Measurements from ENCODE around the gene XCL2.

Gene XCL2

GRCh38 chr1:168513656-168514404, 30.0 kb downstream of the XCL2 start:
- Histone ChIP-seq H3K4me3 (ENCODE audit: low read depth, low read length) (no peak overlapping the region), H3K27ac (ENCODE audit: low read depth, low read length) (no peak overlapping the region), H3K27me3 (ENCODE audit: control insufficient read depth, insufficient read depth, low read length) (no peaks in the 10 kb centered on the region), H3K4me1 (ENCODE audit: control insufficient read depth, insufficient read depth, low read length) (no peaks in the 10 kb centered on the region), H3K9me3 (ENCODE audit: control insufficient read depth, insufficient read depth, low read length) (no peaks in the 10 kb centered on the region), H3K36me3 (ENCODE audit: control insufficient read depth, insufficient read depth, low read length) (no peaks in the 10 kb centered on the region), H3K9ac (ENCODE audit: low read depth, low read length) (no peak overlapping the region)

GRCh38 chr1:168512864-168513595, 30.8 kb downstream of the XCL2 start:
- no peaks in the 10 kb centered on the region for H3K4me1 ChIP-seq (ENCODE audit: control insufficient read depth, insufficient read depth, low read length)
- H3K9me3 ChIP-seq (ENCODE audit: control insufficient read depth, insufficient read depth, low read length): no peaks in the 10 kb centered on the region
- H3K27me3 ChIP-seq (ENCODE audit: control insufficient read depth, insufficient read depth, low read length): no peaks in the 10 kb centered on the region
- H3K4me3 ChIP-seq (ENCODE audit: low read depth, low read length): no peak overlapping the region
- no peaks in the 10 kb centered on the region for H3K36me3 ChIP-seq (ENCODE audit: control insufficient read depth, insufficient read depth, low read length)
- no peak overlapping the region for H3K9ac ChIP-seq (ENCODE audit: low read depth, low read length)
- H3K27ac ChIP-seq (ENCODE audit: low read depth, low read length): no peak overlapping the region

GRCh38 chr1:168509875-168510791, 33.7 kb downstream of the XCL2 start:
- no peak overlapping the region for H3K27ac ChIP-seq (ENCODE audit: low read depth, low read length)
- no peaks in the 10 kb centered on the region for H3K27me3 ChIP-seq (ENCODE audit: control insufficient read depth, insufficient read depth, low read length)
- H3K9ac ChIP-seq (ENCODE audit: low read depth, low read length): no peak overlapping the region
- H3K4me3 ChIP-seq (ENCODE audit: low read depth, low read length): no peak overlapping the region
- H3K4me1 ChIP-seq (ENCODE audit: control insufficient read depth, insufficient read depth, low read length): no peaks in the 10 kb centered on the region
- no peaks in the 10 kb centered on the region for H3K36me3 ChIP-seq (ENCODE audit: control insufficient read depth, insufficient read depth, low read length)
- H3K9me3 ChIP-seq (ENCODE audit: control insufficient read depth, insufficient read depth, low read length): no peaks in the 10 kb centered on the region

GRCh38 chr1:168509210-168509609, 34.6 kb downstream of the XCL2 start:
- H3K4me3 ChIP-seq (ENCODE audit: low read depth, low read length): no peak overlapping the region
- no peaks in the 10 kb centered on the region for H3K4me1 ChIP-seq (ENCODE audit: control insufficient read depth, insufficient read depth, low read length)
- H3K27me3 ChIP-seq (ENCODE audit: control insufficient read depth, insufficient read depth, low read length): no peaks in the 10 kb centered on the region
- H3K9ac ChIP-seq (ENCODE audit: low read depth, low read length): no peak overlapping the region
- H3K36me3 ChIP-seq (ENCODE audit: control insufficient read depth, insufficient read depth, low read length): no peaks in the 10 kb centered on the region
- no peak overlapping the region for H3K27ac ChIP-seq (ENCODE audit: low read depth, low read length)
- H3K9me3 ChIP-seq (ENCODE audit: control insufficient read depth, insufficient read depth, low read length): no peaks in the 10 kb centered on the region

GRCh38 chr1:168507828-168508227, 36.0 kb downstream of the XCL2 start:
- Histone ChIP-seq H3K9me3 (ENCODE audit: control insufficient read depth, insufficient read depth, low read length) (no peaks in the 10 kb centered on the region), H3K36me3 (ENCODE audit: control insufficient read depth, insufficient read depth, low read length) (no peaks in the 10 kb centered on the region), H3K4me3 (ENCODE audit: low read depth, low read length) (no peak overlapping the region), H3K27ac (ENCODE audit: low read depth, low read length) (no peak overlapping the region), H3K9ac (ENCODE audit: low read depth, low read length) (no peak overlapping the region), H3K4me1 (ENCODE audit: control insufficient read depth, insufficient read depth, low read length) (no peaks in the 10 kb centered on the region), H3K27me3 (ENCODE audit: control insufficient read depth, insufficient read depth, low read length) (no peaks in the 10 kb centered on the region)

- Histone ChIP-seq H3K9me3 (ENCODE audit: control insufficient read depth, insufficient read depth, low read length) (no peaks in the 10 kb centered on the region), H3K4me3 (ENCODE audit: low read depth, low read length) (no peak overlapping the region), H3K36me3 (ENCODE audit: control insufficient read depth, insufficient read depth, low read length) (no peaks in the 10 kb centered on the region), H3K4me1 (ENCODE audit: control insufficient read depth, insufficient read depth, low read length) (no peaks in the 10 kb centered on the region), H3K9ac (ENCODE audit: low read depth, low read length) (no peak overlapping the region), H3K27me3 (ENCODE audit: control insufficient read depth, insufficient read depth, low read length) (no peaks in the 10 kb centered on the region), H3K27ac (ENCODE audit: low read depth, low read length) (no peak overlapping the region)
Observed at GRCh38 chr1:168507231-168507630, 36.6 kb downstream of the XCL2 start.

GRCh38 chr1:168506204-168506819, 37.5 kb downstream of the XCL2 start:
- Histone ChIP-seq H3K36me3 (ENCODE audit: control insufficient read depth, insufficient read depth, low read length) (no peaks in the 10 kb centered on the region), H3K27me3 (ENCODE audit: control insufficient read depth, insufficient read depth, low read length) (no peaks in the 10 kb centered on the region), H3K4me3 (ENCODE audit: low read depth, low read length) (no peak overlapping the region), H3K4me1 (ENCODE audit: control insufficient read depth, insufficient read depth, low read length) (no peaks in the 10 kb centered on the region), H3K9ac (ENCODE audit: low read depth, low read length) (no peak overlapping the region), H3K9me3 (ENCODE audit: control insufficient read depth, insufficient read depth, low read length) (no peaks in the 10 kb centered on the region), H3K27ac (ENCODE audit: low read depth, low read length) (no peak overlapping the region)

GRCh38 chr1:168505006-168505405, 38.8 kb downstream of the XCL2 start:
- H3K9ac ChIP-seq (ENCODE audit: low read depth, low read length): no peak overlapping the region
- H3K27ac ChIP-seq (ENCODE audit: low read depth, low read length): no peak overlapping the region
- H3K9me3 ChIP-seq (ENCODE audit: control insufficient read depth, insufficient read depth, low read length): no peaks in the 10 kb centered on the region
- no peaks in the 10 kb centered on the region for H3K4me1 ChIP-seq (ENCODE audit: control insufficient read depth, insufficient read depth, low read length)
- H3K36me3 ChIP-seq (ENCODE audit: control insufficient read depth, insufficient read depth, low read length): no peaks in the 10 kb centered on the region
- H3K4me3 ChIP-seq (ENCODE audit: low read depth, low read length): no peak overlapping the region
- H3K27me3 ChIP-seq (ENCODE audit: control insufficient read depth, insufficient read depth, low read length): no peaks in the 10 kb centered on the region

- Histone ChIP-seq H3K4me3 (ENCODE audit: low read depth, low read length) (no peak overlapping the region), H3K27me3 (ENCODE audit: control insufficient read depth, insufficient read depth, low read length) (no peaks in the 10 kb centered on the region), H3K9me3 (ENCODE audit: control insufficient read depth, insufficient read depth, low read length) (no peaks in the 10 kb centered on the region), H3K4me1 (ENCODE audit: control insufficient read depth, insufficient read depth, low read length) (no peaks in the 10 kb centered on the region), H3K36me3 (ENCODE audit: control insufficient read depth, insufficient read depth, low read length) (no peaks in the 10 kb centered on the region), H3K27ac (ENCODE audit: low read depth, low read length) (no peak overlapping the region), H3K9ac (ENCODE audit: low read depth, low read length) (no peak overlapping the region)
Observed at GRCh38 chr1:168504064-168504837, 39.5 kb downstream of the XCL2 start.

- H3K9me3 ChIP-seq (ENCODE audit: control insufficient read depth, insufficient read depth, low read length): no peaks in the 10 kb centered on the region
- no peak overlapping the region for H3K4me3 ChIP-seq (ENCODE audit: low read depth, low read length)
- H3K27ac ChIP-seq (ENCODE audit: low read depth, low read length): no peak overlapping the region
- no peaks in the 10 kb centered on the region for H3K36me3 ChIP-seq (ENCODE audit: control insufficient read depth, insufficient read depth, low read length)
- no peaks in the 10 kb centered on the region for H3K4me1 ChIP-seq (ENCODE audit: control insufficient read depth, insufficient read depth, low read length)
- no peak overlapping the region for H3K9ac ChIP-seq (ENCODE audit: low read depth, low read length)
- no peaks in the 10 kb centered on the region for H3K27me3 ChIP-seq (ENCODE audit: control insufficient read depth, insufficient read depth, low read length)
Observed at GRCh38 chr1:168499688-168500049, 44.1 kb downstream of the XCL2 start.
